AG09309 (cell line): ENCODE data around the gene ERP44.

ENCODE experiments used
- DNase-seq: peaks from one replicate; pipeline ENCODE4 v3.0.0-alpha.2; 2010; ENCODE audit warnings: low read depth
- H3K4me3 ChIP-seq: 2 replicates; pipeline ENCODE4 v1.5.1; 2011; ENCODE audit warnings: mild to moderate bottlenecking, low read depth, low read length, moderate library complexity; ENCODE audit not compliant: control insufficient read depth
- CTCF ChIP-seq: IDR thresholded peaks from 2 replicates; pipeline ENCODE4 v1.5.1; 2011; ENCODE audit warnings: mild to moderate bottlenecking, low read depth, low read length, inconsistent platforms; ENCODE audit not compliant: insufficient read depth, control insufficient read depth; ENCODE audit errors: missing control alignments

The ERP44 gene

GRCh38 chr9:100033877-100034551 lies 64.8 kb downstream of the ERP44 start:
- no peak for DNase-seq
- H3K4me3 ChIP-seq = no peak overlapping the region
- no peak for TF ChIP-seq CTCF

GRCh38 chr9:100030548-100030947 lies 68.3 kb downstream of the ERP44 start:
- no peak for TF ChIP-seq CTCF
- H3K4me3 ChIP-seq = no peak overlapping the region
- no peak for DNase-seq

GRCh38 chr9:100029251-100029650 lies 69.5 kb downstream of the ERP44 start:
- H3K4me3 ChIP-seq = no peak overlapping the region
- no peak for TF ChIP-seq CTCF

GRCh38 chr9:100028201-100028784 lies 70.5 kb downstream of the ERP44 start:
- DNase-seq = peak; percentile 39

More at GRCh38 chr9:100029251-100029650, 69.5 kb downstream of the ERP44 start:
- DNase-seq = no peak

GRCh38 chr9:100027543-100027942 lies 71.3 kb downstream of the ERP44 start:
- DNase-seq = no peak
- no peak for TF ChIP-seq CTCF
- H3K4me3 ChIP-seq = no peak overlapping the region

More at GRCh38 chr9:100028201-100028784, 70.5 kb downstream of the ERP44 start:
- no peak overlapping the region for H3K4me3 ChIP-seq
- TF ChIP-seq CTCF = peak; percentile 97

- no peak for DNase-seq
- no peak overlapping the region for H3K4me3 ChIP-seq
- no peak for TF ChIP-seq CTCF
Observed at GRCh38 chr9:100021931-100022330, 76.9 kb downstream of the ERP44 start.
